HG03280 (cell line): ENCODE data around the gene CFAP57.
A peak's percentile ranks its signal among the peaks of the same experiment; 100 is the strongest.

Experiments used
- ATAC-seq: cut with Tn5 transposase; IDR thresholded peaks from one replicate; pipeline ENCODE4 v1.9.1; 2021; ENCODE audit warnings: mild to moderate bottlenecking, moderate library complexity; ENCODE audit not compliant: unreplicated experiment

CFAP57 gene

GRCh38 chr1:43222879-43223278, 50.7 kb downstream of the CFAP57 start:
- ATAC-seq = no peak

DNA sequence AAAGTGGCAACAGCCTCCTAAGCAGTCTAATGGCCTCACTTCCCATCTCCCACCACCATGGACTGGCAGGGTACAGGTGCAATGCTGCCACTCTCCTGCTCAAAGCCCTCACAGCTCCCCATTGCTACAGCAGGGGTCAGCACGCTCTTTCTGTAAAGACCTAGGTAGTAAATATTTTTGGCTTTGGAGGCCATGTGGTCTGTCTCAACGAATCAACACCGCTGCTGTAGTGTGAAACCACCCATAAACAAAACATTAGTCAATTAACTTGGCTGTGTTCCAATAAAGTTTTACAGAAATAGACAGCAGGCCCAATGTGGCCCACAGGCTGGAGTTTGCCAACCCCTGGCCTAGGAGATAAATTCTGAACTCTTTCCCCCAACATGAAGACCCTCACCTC, 53.0 kb downstream of the CFAP57 start:
- ATAC-seq = no peak

DNA sequence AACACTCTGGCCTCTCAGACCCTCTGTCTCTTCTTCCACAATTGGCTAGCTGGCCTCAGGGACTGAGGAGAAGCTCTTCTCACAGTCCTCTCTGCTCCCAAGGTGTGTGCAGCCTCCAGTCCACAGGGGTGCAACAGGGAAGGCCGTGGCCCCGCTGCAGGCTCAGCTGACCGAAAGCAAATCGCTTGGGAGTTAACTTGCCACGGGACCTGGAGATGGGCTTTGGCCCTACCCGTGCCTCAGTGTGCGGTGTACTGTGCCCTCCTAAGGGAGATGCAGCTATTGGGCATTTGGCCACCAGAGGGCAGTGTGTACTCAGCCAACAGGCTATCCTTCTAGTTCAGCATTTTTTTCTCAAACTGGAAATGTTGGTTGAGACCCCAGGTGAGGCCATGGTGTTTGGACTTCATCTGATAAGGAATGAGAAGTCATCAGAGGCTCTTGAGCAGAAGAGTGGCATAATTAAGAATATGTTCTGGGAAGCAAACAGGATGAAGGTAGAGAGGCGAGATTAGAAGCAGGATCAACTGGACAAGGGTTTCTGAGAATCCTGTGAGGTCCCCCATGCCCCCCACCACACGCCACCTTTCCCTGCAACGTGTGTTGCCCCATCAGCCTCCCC, 55.1 kb downstream of the CFAP57 start:
- peak; percentile 59 for ATAC-seq

DNA sequence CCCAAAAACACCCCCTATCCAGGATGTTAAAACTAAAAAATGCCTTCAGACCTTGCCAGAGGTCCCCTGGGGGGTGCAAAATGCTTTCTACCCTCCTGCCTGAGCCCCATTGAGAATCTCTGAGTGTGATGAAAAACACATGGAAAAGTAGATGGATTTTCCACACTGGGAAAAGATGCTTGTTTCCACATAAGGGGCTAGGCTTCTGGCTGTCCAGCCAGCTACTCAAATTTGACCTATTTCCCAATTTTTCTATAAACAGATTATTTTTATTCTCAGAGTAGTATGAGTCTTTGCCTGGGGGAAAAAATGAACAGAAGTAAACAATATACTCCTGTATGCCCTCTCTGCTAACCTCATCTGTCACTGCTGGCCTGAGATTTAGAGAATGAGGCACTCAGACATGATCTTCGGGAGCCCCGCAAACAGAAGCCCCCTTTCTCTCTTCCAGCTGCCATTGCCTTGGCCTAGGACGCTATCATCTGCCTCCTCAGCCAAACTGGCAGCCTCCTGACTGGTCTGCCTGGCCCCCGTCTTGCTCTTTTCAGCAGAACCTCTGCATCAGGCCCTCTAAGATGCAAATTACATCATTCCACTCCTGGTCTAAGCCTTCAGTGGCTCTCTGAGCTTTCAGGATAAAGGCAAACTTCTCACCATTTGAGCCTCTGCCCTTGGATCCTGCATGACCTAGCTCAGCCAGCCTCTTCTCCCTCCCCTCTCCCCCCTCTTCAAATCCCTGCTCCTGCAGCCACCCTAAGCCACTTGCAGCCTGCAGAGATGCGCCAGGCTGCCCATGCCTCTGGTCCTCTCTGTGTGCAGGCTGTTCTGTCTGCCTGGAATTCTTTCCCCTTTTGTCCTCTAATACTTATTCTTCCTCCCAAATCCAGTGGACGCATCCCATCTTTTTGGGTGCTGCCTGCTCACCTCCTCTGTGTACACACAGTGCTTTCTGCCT, 58.0 kb downstream of the CFAP57 start:
- ATAC-seq = no peak

DNA sequence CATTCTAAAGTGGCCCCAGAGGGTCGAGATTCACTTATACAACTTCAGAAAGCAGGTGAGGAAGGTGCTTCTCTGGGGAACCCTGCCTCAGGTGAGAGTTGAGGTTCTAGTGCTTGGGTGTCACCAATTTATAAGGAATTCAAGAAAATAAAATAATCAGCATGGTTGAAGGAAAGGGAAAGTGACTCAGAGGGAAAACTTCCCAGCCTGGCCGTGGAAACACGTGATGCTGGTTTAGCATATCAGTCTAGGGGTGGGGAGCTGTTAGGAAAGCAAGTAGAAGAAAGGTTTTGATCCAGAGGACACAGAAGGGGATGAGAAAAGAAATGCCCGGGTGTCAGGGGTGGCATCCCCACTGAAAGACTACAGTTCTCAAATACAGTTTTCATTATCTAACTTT, 59.9 kb downstream of the CFAP57 start:
- ATAC-seq = no peak

DNA sequence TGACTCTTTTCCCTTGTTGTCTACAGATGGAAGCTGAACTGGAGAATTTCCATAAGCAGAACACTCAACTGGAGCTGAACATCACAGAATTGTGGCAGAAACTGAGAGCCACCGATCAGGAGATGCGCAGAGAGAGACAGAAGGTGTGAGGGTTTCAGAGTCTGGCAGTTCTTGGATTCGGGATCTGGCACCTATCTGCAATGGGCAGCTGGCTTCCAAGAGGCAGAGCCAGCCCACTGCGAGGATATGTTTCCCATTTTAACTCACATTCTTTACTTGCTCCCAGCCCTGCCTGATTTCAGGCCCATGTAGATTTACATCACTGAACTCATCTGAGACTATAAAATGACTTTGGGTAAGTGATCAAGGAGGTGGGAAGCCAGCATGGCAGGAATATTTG, 60.4 kb downstream of the CFAP57 start:
- ATAC-seq = no peak

DNA sequence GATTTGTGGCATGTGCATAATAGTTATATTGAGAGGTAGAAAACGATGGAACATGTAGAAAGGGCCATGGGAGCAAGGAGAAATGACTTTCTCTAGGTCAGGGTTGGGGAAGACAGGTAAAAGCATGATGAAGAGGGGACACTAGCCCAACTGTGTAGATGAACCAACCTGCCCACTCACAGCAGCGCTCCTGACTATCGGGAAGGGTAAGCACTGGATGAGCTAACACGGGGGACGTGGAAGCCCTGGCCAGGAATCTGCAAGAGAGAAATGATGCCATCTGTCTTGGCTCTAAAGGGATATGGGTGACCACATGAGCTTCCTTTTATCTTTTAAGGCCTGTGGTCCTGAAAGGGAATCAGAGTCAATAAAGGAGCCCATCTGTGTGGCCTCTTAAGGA, 61.5 kb downstream of the CFAP57 start:
- ATAC-seq = no peak

DNA sequence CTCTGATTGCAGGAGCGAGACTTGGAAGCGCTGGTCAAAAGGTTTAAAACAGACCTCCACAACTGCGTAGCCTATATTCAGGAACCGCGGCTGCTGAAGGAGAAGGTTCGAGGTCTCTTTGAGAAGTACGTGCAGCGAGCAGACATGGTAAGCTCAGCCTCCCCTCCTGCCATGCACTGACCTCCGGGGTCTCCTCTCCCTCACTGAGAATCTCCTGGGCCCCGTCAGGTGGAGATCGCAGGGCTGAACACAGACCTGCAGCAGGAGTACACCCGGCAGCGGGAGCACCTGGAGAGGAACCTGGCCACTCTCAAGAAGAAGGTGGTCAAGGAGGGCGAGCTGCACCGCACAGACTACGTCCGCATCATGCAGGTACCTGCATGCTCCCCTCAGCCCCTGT, 62.1 kb downstream of the CFAP57 start:
- no peak for ATAC-seq

- no peak for ATAC-seq
Measured at GRCh38 chr1:43235040-43235439, 62.9 kb downstream of the CFAP57 start.

DNA sequence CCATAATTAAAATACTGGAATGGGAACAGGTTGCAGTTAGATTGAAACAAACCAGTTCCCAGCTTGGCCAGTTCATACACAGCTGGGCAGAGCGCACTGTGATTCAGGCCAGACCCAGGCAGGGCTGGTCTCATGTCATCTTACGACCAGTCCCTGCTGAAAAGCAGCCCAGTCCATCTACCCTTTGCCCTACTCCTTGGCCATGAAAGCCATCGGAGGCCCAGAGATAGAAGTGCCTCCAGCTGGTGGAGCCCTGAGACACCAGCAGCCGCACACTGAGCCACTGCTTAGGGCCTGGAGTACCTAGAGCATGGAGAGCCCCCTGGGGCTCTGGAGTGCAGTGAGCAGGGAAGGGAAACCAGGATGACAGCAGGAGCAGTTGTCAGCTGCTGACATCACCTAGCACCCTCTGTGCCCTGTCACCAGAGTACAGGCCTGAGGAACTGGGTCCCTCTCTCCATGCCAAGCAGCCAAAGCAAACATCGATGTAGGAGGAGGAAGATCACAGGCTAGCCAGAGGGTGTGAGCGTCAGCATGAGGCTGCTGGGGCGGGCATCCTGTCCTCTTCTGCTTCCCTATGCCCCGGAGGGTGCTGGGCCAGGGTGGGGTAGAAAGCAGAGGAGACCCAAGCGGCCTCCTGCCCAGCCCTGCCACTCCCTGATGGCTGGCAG, 63.5 kb downstream of the CFAP57 start:
- no peak for ATAC-seq

DNA sequence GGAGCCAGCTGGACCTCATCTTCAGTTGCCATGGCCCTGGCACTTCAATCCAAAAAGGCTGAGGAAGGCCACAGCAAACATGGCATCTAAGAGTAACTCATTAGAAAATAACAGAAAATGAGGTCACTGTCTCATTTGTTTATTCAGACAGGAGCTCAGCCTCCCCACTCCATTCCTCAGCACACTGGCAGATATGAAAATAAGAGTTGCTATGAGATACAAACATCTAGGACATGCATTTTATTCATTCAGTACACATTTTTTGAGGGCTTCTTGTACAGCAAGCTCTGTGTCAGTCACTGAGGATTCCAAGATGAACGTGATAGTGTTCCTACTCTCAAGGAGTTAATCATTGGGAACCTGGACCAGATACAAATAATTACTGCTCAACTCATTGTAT, 65.0 kb downstream of the CFAP57 start:
- ATAC-seq = no peak

DNA sequence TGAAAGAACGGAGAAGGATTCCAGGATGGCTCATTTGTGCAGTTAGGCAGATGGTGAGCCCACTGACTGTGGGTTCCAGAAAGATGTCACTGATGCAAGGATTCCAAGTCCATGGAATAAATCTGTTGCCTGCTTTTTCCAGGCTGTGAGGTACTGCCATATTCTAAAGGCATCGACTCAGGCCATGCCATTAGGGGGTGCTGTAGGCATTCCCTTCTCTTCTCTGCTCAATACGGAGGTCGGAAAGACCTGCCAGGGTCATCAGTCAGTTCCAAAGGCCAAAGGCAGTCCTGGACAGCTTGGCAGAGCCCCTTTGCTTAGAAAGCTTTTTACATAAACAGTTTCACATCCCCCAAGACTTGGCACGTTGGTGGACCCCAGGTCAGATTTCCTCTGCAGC, 66.0 kb downstream of the CFAP57 start:
- ATAC-seq = no peak

GRCh38 chr1:43238991-43239469, 66.9 kb downstream of the CFAP57 start:
- peak; percentile 24 for ATAC-seq

DNA sequence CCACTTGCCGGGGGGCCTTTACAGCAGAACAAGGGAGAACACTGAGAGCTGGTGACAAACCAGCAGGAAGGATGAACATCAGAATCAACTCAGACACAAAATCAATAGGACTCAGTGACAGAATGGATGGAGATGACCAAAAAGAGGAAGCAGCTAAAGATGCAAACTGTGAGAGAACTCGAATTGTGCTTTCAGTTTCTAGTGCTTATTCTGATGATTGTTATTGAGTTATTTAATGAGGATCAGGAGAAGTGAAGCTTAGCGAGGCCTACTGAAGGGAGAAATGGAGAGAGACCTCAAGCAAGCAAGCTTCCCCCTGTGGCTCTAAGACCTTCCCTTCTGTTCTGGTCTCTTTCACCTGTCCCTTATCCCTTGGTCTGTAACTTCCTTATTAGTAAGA, 67.4 kb downstream of the CFAP57 start:
- ATAC-seq = peak; percentile 73

GRCh38 chr1:43241413-43241836, 69.3 kb downstream of the CFAP57 start:
- ATAC-seq = no peak

- no peak for ATAC-seq
Measured at GRCh38 chr1:43243299-43243698, 71.2 kb downstream of the CFAP57 start.

- no peak for ATAC-seq
Measured at GRCh38 chr1:43246466-43247213, 74.5 kb downstream of the CFAP57 start.

DNA sequence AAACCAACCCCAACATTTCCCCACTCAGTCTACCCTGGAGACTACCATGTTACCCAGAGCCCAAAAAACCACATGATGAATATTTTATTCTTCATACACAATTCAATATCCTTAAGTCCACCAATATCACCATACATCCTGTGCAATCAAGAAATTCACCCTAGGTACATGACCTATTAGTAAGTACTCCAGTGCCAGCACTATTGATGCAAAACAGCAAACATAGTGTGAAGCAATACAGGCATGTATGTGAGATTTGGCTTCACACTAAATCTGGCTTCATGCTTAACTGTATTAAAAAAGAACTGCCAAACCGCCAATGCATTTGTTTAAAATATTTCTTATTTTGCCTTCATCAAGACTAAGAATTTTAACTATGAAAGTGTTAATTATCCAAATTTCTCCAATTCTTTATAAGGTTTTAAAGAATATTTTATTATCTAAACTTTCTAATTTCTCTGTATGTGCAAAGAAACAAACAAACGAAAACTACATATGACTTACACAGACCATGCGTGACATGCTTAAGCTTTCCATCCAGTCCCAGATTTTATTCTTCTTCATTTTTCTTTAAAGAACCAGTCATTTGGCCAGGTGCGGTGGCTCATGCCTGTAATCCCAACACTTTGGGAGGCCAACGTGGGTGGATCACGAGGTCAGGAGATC, 75.3 kb downstream of the CFAP57 start:
- no peak for ATAC-seq

DNA sequence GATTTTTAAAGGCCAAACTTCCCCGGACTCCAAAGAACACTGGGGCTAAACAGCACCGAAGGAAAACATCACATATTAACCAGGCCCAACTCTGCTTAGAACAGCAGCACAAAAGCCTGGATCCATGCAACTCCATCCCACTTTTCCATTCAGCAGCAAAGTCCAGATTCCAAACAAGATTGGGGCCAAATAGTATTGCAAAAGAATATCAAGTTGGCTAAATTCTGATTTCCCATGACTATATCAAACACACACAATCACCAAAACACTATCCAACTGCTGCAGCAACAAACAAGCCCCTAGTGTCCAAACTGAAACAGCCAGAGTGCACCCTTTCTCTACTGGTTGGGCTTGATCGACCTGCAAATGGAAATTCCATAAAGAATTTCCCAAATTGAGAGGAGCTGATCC, 78.2 kb downstream of the CFAP57 start:
- no peak for ATAC-seq

DNA sequence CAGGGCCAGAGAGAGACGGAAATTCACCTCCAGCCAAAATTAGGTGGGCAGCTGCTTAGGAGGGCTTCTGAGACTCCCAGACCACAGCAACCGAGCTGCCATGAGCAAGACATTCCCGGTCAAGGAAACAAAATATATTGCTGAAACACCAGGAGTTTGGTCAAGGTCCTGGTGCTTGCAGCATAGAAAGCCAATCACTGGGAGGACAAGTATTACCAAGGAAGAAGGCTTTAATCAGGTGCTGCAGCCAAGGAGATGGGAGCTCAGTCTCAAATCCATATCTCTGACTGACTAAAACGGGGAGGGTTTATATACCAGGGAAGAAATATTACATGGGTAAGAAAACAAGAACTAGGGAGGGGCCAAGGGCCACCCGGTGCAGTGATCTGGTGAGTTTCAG, 78.9 kb downstream of the CFAP57 start:
- ATAC-seq = no peak
